Dedifferentiated amniotic fluid mesenchymal stem cell (primary cell): Measurements from ENCODE around the gene TMEM38B.

Source experiments
- DNase-seq: peaks from one replicate; pipeline ENCODE4 v3.0.0-alpha.2; 2016; ENCODE audit errors: extremely low spot score

TMEM38B gene, protein sequence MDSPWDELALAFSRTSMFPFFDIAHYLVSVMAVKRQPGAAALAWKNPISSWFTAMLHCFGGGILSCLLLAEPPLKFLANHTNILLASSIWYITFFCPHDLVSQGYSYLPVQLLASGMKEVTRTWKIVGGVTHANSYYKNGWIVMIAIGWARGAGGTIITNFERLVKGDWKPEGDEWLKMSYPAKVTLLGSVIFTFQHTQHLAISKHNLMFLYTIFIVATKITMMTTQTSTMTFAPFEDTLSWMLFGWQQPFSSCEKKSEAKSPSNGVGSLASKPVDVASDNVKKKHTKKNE

GRCh38 chr9:105694190-105694847 lies at the start of gene TMEM38B:
TSS of gene TMEM38B (plus strand) at chr9:105694541. CDS start at chr9:105694661, 120 bp downstream.
- peak; percentile 39 for DNase-seq

- no peak for DNase-seq
Measured at GRCh38 chr9:105646879-105647594, 47.3 kb upstream of the TMEM38B start.

DNA sequence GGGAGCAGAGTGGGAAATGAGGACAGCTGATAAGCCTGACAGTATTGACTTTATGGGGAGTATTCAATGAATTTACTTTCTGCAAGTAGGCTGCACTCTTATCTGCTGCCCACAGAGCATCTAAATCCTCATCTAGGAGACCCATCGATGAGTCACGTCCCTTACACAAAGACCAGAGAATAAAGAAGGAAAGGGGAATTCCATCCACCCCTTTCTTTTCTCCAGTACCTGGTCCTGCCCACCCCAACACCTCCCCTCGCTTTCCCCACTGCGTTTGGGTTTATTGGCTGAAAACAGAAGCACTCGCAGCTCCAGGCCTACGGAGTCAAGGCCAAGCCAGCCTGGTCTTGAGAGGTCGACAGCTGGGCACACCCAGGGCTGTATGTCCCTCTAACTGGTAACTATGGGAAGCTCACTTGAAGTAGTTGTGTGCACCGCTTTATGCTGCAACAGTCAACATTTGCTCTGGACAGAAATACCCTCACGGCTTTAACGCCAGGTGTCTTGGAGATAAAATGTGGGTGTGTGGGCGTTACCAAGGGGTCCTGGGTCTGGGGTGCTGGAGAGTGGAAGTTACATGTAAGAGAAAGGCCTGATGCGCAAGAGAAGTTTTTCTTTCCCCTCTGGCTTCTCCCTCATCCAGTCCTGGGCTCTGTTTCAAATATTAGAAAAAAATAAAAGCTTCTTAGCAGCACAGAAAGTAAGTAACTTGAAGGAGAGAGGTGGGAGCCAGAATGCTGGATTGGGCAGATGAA lies 46.6 kb upstream of the TMEM38B start:
- DNase-seq: no peak

- DNase-seq: no peak
Measured at GRCh38 chr9:105651806-105652205, 42.5 kb upstream of the TMEM38B start.

- DNase-seq: no peak
Measured at GRCh38 chr9:105656131-105656921, 38.0 kb upstream of the TMEM38B start.

DNA sequence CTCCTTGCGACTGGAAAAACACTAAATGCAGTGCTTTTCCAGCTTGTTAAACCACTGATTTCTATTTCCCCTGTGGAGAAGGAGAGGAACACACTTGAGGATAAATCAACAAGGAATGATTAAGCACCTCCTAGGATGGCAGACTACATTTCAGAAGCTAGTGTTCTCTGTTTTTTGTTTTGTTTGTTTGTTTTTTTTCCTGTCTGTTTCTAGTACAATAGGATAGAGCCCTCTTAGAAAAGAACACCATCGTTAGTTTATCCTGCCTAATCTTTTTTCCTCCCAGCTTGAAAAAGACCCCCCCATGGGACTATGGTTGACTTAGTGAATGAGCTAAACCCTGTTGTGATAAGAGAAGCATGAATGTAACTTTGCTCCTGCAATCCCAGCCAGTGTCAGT lies 36.0 kb upstream of the TMEM38B start:
- no peak for DNase-seq

DNA sequence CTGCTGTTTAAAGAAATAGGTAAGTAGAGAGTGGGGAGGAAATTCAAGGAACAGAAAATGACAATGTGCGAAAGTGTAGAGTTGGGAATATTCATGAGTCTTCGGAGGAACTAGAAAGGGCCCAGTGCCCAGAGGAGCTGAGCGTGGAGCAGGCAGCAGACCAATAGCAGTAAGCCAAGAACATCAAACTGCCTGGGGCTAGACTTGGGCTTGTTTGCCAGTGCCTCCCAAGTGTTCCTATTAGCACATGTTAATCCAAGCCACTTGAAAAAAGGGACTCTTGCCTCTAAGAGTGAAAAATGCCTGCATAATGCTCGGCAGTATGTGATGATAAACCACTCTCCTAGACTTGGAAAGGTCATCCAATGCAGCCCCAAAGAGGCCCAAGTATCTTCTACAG lies 33.3 kb upstream of the TMEM38B start:
- no peak for DNase-seq

DNA sequence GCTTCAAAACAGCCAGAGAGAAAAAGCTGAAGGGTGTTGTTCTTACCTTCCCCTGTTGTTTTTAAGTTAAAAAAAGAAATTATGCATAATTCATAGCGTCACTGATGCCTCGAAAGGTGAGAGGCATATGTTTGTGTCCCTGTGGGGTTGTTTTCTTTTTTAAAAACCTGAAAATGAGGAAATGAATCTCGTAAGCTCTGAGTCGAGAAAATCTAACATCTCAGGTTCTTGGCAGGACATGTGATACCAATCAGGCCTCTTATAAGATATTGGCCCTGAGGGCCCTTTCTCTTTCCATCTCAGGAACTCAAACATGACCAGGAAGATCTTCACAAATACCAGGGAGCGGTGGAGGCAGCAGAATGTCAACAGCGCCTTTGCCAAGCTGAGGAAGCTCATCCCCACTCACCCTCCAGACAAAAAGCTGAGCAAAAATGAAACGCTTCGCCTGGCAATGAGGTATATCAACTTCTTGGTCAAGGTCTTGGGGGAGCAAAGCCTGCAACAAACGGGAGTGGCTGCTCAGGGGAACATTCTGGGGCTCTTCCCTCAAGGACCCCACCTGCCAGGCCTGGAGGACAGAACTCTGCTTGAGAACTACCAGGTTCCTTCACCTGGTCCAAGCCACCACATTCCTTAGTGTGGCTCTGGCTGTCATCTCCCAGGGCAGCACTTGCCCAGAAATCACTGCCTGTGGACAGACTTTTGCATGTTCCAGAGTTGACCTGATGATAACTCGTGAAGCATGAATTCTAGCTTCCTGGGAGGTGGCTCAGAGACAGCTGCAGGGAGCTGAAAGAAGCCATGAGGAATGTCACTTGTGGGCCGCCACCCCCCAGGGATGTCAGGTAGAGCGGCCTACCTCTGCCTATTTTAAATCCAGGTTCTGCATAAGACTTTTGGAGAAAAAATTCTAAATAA lies 31.9 kb upstream of the TMEM38B start, which contains the start of gene TAL2:
TSS of gene TAL2 (plus strand) at position 274 of the 921 bp plus-strand sequence. CDS start at position 314, 40 bp downstream.
- DNase-seq: no peak

- no peak for DNase-seq
Measured at GRCh38 chr9:105663914-105664313, 30.4 kb upstream of the TMEM38B start.

DNA sequence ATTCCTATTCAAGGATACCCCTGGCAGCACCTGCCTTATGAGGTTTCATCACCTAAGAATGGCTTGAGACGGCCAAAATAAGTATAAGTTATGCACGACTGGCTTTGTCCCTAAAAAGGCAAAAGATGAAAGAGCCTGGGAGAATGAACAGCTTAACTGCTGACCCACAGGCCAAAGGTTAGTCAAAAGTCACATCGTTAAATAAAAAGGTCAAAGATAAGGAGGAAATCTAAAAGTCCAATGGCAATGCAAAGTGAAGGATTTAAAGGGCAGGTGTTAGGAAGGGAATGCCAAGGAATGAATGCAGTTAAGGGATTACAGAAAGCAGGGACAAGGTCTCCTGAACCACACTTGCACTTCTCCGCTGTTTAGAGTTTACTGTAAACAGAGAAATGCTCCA lies 26.5 kb upstream of the TMEM38B start:
- no peak for DNase-seq

DNA sequence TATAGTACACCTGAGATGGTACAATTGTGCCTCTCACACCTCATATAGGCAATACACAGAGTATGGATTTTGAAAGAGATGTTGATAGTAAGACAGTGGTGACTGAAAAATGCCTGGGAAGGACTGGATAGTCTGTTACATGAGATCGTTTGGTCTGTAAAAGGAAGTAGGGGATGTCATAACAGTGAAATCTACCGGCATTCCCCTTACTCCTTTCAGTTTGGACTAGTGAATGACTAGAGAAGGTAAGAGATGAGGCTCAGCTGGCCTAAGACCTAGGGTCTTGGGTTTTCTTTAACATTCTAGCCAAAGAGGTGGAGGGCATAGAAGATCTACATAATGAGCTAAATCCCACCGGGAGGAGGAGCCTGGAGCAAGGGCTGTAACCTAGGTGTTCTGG lies 24.0 kb upstream of the TMEM38B start:
- DNase-seq: no peak

GRCh38 chr9:105670775-105671174 lies 23.6 kb upstream of the TMEM38B start:
- no peak for DNase-seq

DNA sequence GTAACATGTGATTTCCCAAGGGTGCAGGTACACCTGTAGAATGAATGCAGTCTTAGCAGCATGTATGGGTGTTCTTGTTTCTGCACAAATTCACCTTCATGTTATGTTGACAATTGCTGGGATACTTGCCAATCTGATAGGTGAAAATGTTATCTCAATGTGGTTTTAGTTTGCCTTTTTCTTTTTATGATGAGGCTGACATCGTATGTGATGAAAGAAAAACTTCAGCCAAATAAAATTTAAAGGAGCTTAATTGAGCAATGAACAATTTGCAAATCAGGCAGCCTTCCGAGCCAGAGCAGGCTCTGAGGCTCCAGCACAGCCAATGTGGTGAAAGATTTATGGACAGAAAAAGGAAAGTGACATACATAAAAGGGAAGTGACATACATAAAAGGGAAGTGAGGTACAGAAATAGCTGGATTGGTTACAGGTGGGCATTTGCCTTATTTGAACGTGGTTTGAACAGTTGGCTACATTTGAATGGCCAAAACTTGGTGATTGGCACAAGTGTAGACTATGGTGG lies 21.6 kb upstream of the TMEM38B start:
- no peak for DNase-seq

DNA sequence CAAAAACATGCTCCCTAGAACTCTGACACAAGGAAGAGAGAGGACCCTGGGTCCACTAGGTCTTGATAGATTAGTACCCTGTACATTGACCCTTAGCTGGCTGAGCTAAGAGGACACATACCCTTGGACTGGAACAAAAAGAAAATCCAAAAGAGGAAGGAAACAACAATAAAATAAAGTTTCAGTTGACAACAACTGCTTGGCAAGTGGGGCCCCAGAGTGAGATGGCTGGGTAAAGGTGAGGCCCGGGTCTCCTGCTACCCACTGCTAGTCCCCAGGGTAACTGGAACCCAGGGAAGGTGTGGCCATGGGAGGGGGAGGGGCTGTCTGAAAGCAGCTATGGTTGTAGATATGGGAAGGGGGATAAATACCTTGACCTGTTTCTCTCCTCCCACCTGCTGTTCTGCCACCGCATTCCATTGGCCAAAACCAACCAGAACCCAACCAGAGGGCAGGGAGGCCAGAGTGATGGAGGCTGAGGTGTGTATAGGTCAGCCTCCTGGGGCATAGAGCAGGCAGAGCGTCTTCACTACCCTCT lies 20.4 kb upstream of the TMEM38B start:
- no peak for DNase-seq

- no peak for DNase-seq
Measured at GRCh38 chr9:105676351-105676923, 17.9 kb upstream of the TMEM38B start.

GRCh38 chr9:105678163-105678562 lies 16.2 kb upstream of the TMEM38B start:
- no peak for DNase-seq

DNA sequence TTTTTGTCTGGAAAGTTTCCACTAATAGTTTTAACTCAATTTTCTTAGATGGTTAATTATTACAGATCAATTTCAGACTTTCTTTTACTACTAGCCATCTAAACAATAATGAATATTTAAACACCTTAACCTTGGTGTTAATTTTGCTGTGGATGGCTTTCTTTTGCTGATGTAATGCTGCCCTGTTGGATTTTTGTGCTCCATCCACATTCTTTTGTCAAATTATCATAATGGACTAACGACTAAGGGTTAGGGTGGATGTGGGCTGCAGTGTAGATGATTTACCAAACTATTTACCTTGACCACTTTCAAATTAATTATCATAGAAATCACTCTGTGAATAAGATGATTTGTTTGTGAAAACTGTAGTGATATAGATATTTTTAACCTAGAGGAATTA lies 15.6 kb upstream of the TMEM38B start:
- no peak for DNase-seq

- DNase-seq: no peak
Measured at GRCh38 chr9:105679257-105680022, 14.9 kb upstream of the TMEM38B start.
